H9 (cell line): ENCODE data around the gene CCDC88A. TPM values are rescaled to one million over a fixed set of nuclear protein-coding genes. Genes with fewer than 3 reads are reported as not detected.

Source experiments
- DNase-seq: peaks from one replicate; pipeline ENCODE4 v3.0.0-alpha.2; 2017
- H2AFZ ChIP-seq: one replicate; pipeline ENCODE4 v1.6.1; 2013; ENCODE audit warnings: mild to moderate bottlenecking, low read length, control low read depth, moderate library complexity
- H2AK5ac ChIP-seq: 2 replicates; pipeline ENCODE4 v1.6.1; 2013; ENCODE audit warnings: low read length, control low read depth, mixed read lengths; ENCODE audit not compliant: insufficient read length
- H2BK120ac ChIP-seq: one replicate; pipeline ENCODE4 v1.6.1; 2013; ENCODE audit warnings: low read depth, mild to moderate bottlenecking, low read length, control low read depth, inconsistent platforms; ENCODE audit not compliant: poor library complexity, severe bottlenecking
- H2BK12ac ChIP-seq: 2 replicates; pipeline ENCODE4 v1.6.1; 2013; ENCODE audit warnings: low read length, control low read depth, mixed read lengths, low read depth; ENCODE audit not compliant: insufficient read length
- H2BK15ac ChIP-seq: 2 replicates; pipeline ENCODE4 v1.6.1; 2013; ENCODE audit warnings: low read depth, low read length, control low read depth
- H2BK20ac ChIP-seq: one replicate; pipeline ENCODE4 v1.6.1; 2013; ENCODE audit warnings: low read depth, mild to moderate bottlenecking, low read length, control low read depth, inconsistent platforms; ENCODE audit not compliant: poor library complexity, severe bottlenecking
- H2BK5ac ChIP-seq: 2 replicates; pipeline ENCODE4 v1.6.1; 2013; ENCODE audit warnings: low read length, control low read depth, mixed read lengths; ENCODE audit not compliant: insufficient read length
- H3K14ac ChIP-seq: 2 replicates; pipeline ENCODE4 v1.6.1; 2013; ENCODE audit warnings: low read length, control low read depth; ENCODE audit not compliant: insufficient read depth
- H3K18ac ChIP-seq: 2 replicates; pipeline ENCODE4 v1.6.1; 2013; ENCODE audit warnings: low read depth, mild to moderate bottlenecking, mixed read lengths, low read length, control low read depth; ENCODE audit not compliant: insufficient read length
- H3K23ac ChIP-seq: 2 replicates; pipeline ENCODE4 v1.6.1; 2013; ENCODE audit warnings: low read length, control low read depth, mixed read lengths, low read depth; ENCODE audit not compliant: insufficient read length
- H3K23me2 ChIP-seq: 2 replicates; pipeline ENCODE4 v1.6.1; 2013; ENCODE audit warnings: low read depth, mild to moderate bottlenecking, mixed read lengths, low read length, control low read depth; ENCODE audit not compliant: insufficient read length, poor library complexity, severe bottlenecking
- H3K27ac ChIP-seq: 2 replicates; pipeline ENCODE4 v1.5.1; 2013; ENCODE audit warnings: low read length, control low read depth, mixed read lengths, low read depth; ENCODE audit not compliant: insufficient read length
- H3K27me3 ChIP-seq: 2 replicates; pipeline ENCODE4 v1.6.1; 2013; ENCODE audit warnings: low read length, control low read depth, inconsistent platforms; ENCODE audit not compliant: insufficient read depth
- H3K4ac ChIP-seq: 2 replicates; pipeline ENCODE4 v1.6.1; 2013; ENCODE audit warnings: low read depth, mild to moderate bottlenecking, control low read depth, inconsistent platforms, low read length, moderate library complexity
- H3K4me1 ChIP-seq: 2 replicates; pipeline ENCODE4 v1.6.1; 2013; ENCODE audit warnings: low read length, control low read depth, inconsistent platforms; ENCODE audit not compliant: insufficient read depth
- H3K4me2 ChIP-seq: 2 replicates; pipeline ENCODE4 v1.6.1; 2013; ENCODE audit warnings: low read length, control low read depth, mixed read lengths; ENCODE audit not compliant: insufficient read length, insufficient read depth
- H3K56ac ChIP-seq: 2 replicates; pipeline ENCODE4 v1.6.1; 2013; ENCODE audit warnings: low read depth, mild to moderate bottlenecking, mixed read lengths, low read length, control low read depth; ENCODE audit not compliant: insufficient read length
- H3K79me1 ChIP-seq: 2 replicates; pipeline ENCODE4 v1.6.1; 2013; ENCODE audit warnings: low read depth, mild to moderate bottlenecking, moderate library complexity, low read length, control low read depth, inconsistent platforms; ENCODE audit not compliant: insufficient read depth, poor library complexity, severe bottlenecking
- H3K79me2 ChIP-seq: 2 replicates; pipeline ENCODE4 v1.6.1; 2013; ENCODE audit warnings: low read length, control low read depth, inconsistent platforms; ENCODE audit not compliant: insufficient read depth
- H3K9ac ChIP-seq: 2 replicates; pipeline ENCODE4 v1.6.1; 2013; ENCODE audit warnings: low read length, control low read depth, mixed read lengths; ENCODE audit not compliant: insufficient read length; ENCODE audit errors: extremely low read depth
- H3K9me3 ChIP-seq: one replicate; pipeline ENCODE4 v1.6.1; 2013; ENCODE audit warnings: low read depth, low read length, inconsistent platforms; ENCODE audit not compliant: control insufficient read depth
- H3T11ph ChIP-seq: one replicate; pipeline ENCODE4 v1.6.1; 2013; ENCODE audit warnings: mild to moderate bottlenecking, low read length, control low read depth, inconsistent platforms
- H4K20me1 ChIP-seq: one replicate; pipeline ENCODE4 v1.6.1; 2013; ENCODE audit not compliant: control insufficient read depth, insufficient read length, insufficient read depth
- H4K5ac ChIP-seq: 2 replicates; pipeline ENCODE4 v1.6.1; 2013; ENCODE audit warnings: low read depth, mild to moderate bottlenecking, mixed read lengths, low read length, control low read depth; ENCODE audit not compliant: insufficient read length
- H4K8ac ChIP-seq: replicated peaks from 2 replicates; pipeline ENCODE4 v1.6.1; 2013; ENCODE audit warnings: low read length, control low read depth, mixed read lengths, low read depth; ENCODE audit not compliant: insufficient read length
- H4K91ac ChIP-seq: 2 replicates; pipeline ENCODE4 v1.6.1; 2013; ENCODE audit warnings: low read depth, mild to moderate bottlenecking, moderate library complexity, mixed read lengths, low read length, control low read depth; ENCODE audit not compliant: insufficient read length
- H3K27ac Mint-ChIP-seq, 3 experiments: 2 replicates in 2 of 3; 3 replicates in 1 of 3; pipeline ENCODE4 v1.8.0; 2020 to 2021; ENCODE audit warnings: mixed read lengths in 3 of 3, mild to moderate bottlenecking in 1 of 3, moderate library complexity in 1 of 3
- H3K27me3 Mint-ChIP-seq: 2 replicates; pipeline ENCODE4 v1.8.0; 2021; ENCODE audit warnings: low read depth, mild to moderate bottlenecking, moderate library complexity, mixed read lengths
- H3K36me3 Mint-ChIP-seq, 3 experiments: 2 replicates in 2 of 3; 3 replicates in 1 of 3; pipeline ENCODE4 v1.8.0; 2020 to 2021; ENCODE audit warnings: low read depth in 3 of 3, mixed read lengths in 3 of 3; ENCODE audit not compliant: insufficient read depth in 1 of 3
- H3K4me1 Mint-ChIP-seq, 2 experiments: 2 replicates each; pipeline ENCODE4 v1.8.0; 2020; ENCODE audit warnings: mixed read lengths in 2 of 2
- H3K4me3 Mint-ChIP-seq, 2 experiments: 2 replicates in 1 of 2; 3 replicates in 1 of 2; pipeline ENCODE4 v1.8.0; 2020 to 2021; ENCODE audit warnings: mild to moderate bottlenecking in 2 of 2, mixed read lengths in 2 of 2, moderate library complexity in 1 of 2
- H3K9me3 Mint-ChIP-seq, 2 experiments: 2 replicates in 1 of 2; 3 replicates in 1 of 2; pipeline ENCODE4 v1.8.0; 2020; ENCODE audit warnings: mild to moderate bottlenecking in 2 of 2, mixed read lengths in 2 of 2, moderate library complexity in 1 of 2
- WGBS: extraction: QIAGEN DNeasy Blood & Tissue Kit; methylation state at CpG from one replicate; pipeline ENCODE4 v1.1.7; 2013; ENCODE audit warnings: missing lambda C conversion rate, low lambda C conversion rate, mixed read lengths; ENCODE audit not compliant: insufficient read length; ENCODE audit errors: extremely low coverage; 5-methylcytosine and 5-hydroxymethylcytosine counted together
- total RNA-seq: library from RNA; stranded (reverse); gene quantifications from 2 replicates; pipeline ENCODE4 v1.2.1, GENCODE V29; 2021
- TF ChIP-seq, protein P1 (sequence below): fragments of 200-600 bp; sonication (generic); conservative IDR thresholded peaks from 3 replicates; pipeline ENCODE4 v1.8.0; 2021; ENCODE audit warnings: antibody characterized with exemption, mild to moderate bottlenecking

Gene CCDC88A
- total RNA-seq, 1 experiment from 2014 or later = 91.8 TPM

DNA sequence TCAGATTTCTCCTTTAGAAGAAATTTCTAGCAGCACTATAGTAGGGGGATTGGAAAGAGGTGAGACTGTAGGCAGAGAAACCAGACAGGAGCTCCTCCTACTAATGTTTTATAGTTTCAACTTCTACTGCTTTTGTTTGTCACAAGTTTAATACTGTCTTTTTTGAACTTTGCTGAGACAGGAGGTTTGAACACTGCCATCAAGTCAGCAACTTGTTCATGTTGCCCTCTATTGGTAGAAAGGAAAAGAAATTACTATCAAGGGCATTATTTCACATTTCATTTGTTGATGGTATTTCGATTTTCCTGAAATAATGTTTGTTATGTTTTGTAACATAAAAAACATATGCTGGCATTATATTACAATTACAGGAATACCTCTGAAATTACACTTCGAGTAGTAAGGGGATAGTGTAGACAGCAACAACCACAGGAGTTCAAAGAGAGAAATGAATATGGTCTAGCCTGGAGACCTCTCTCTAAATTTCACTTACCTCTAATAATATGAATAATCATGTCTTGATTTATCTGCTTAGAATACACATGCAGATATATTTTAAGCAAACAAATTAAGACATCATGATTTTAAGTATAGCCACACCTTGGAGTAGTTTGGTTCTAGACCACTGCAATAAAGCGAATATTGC, 12.4 kb upstream of the CCDC88A start:
- no peak overlapping the region for H4K5ac ChIP-seq
- Mint-ChIP-seq H3K27ac (no peak overlapping the region), H3K4me1 (no peaks in the 10 kb centered on the region), H3K27me3 (no peaks in the 10 kb centered on the region), H3K9me3 (peaks cover 0 to 2% of the 10 kb centered on the region in 2 experiments; a peak in 1 of 5 replicates), H3K36me3 (no peaks in the 10 kb centered on the region), H3K4me3 (no peak overlapping the region)
- H3K79me2 ChIP-seq = no peaks in the 10 kb centered on the region
- WGBS = no CpG with 5 or more reads among the region's 3 CpGs
- no peak overlapping the region for H3K9ac ChIP-seq
- H4K91ac ChIP-seq = no peak overlapping the region
- TF ChIP-seq, protein P1, sequence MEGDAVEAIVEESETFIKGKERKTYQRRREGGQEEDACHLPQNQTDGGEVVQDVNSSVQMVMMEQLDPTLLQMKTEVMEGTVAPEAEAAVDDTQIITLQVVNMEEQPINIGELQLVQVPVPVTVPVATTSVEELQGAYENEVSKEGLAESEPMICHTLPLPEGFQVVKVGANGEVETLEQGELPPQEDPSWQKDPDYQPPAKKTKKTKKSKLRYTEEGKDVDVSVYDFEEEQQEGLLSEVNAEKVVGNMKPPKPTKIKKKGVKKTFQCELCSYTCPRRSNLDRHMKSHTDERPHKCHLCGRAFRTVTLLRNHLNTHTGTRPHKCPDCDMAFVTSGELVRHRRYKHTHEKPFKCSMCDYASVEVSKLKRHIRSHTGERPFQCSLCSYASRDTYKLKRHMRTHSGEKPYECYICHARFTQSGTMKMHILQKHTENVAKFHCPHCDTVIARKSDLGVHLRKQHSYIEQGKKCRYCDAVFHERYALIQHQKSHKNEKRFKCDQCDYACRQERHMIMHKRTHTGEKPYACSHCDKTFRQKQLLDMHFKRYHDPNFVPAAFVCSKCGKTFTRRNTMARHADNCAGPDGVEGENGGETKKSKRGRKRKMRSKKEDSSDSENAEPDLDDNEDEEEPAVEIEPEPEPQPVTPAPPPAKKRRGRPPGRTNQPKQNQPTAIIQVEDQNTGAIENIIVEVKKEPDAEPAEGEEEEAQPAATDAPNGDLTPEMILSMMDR = peak; percentile 72
- no peak overlapping the region for H3K4ac ChIP-seq
- no peak overlapping the region for H2AFZ ChIP-seq
- no peaks in the 10 kb centered on the region for H3K23me2 ChIP-seq
- H4K20me1 ChIP-seq = no peaks in the 10 kb centered on the region
- no peak overlapping the region for H3K56ac ChIP-seq
- H3K27ac ChIP-seq = no peak overlapping the region
- no peak overlapping the region for H2BK12ac ChIP-seq
- no peak overlapping the region for H2AK5ac ChIP-seq
- no peak overlapping the region for H3K18ac ChIP-seq
- H3K4me2 ChIP-seq = no peak overlapping the region
- H2BK120ac ChIP-seq = no peak overlapping the region
- no peak overlapping the region for H2BK5ac ChIP-seq
- no peaks in the 10 kb centered on the region for H3K4me1 ChIP-seq
- no peaks in the 10 kb centered on the region for H3K27me3 ChIP-seq
- no peak overlapping the region for H3T11ph ChIP-seq
- H2BK15ac ChIP-seq = no peak overlapping the region
- no peaks in the 10 kb centered on the region for H3K9me3 ChIP-seq
- no peak overlapping the region for H2BK20ac ChIP-seq
- H4K8ac ChIP-seq = no peak overlapping the region
- no peaks in the 10 kb centered on the region for H3K79me1 ChIP-seq
- no peak for DNase-seq
- no peak overlapping the region for H3K23ac ChIP-seq
- no peak overlapping the region for H3K14ac ChIP-seq
